GM19395 (cell line): ENCODE results near the gene ZNF507.

ENCODE experiments used
- ATAC-seq: cut with Tn5 transposase; IDR thresholded peaks from one replicate; pipeline ENCODE4 v1.9.1; 2021; ENCODE audit warnings: mild to moderate bottlenecking, moderate library complexity; ENCODE audit not compliant: unreplicated experiment

ZNF507 gene

GRCh38 chr19:32345261-32346207 is at the start of gene ZNF507:
Gene ZNF507 (plus strand): TSS chr19:32345610. CDS start chr19:32352831, 7,221 bp downstream.
- peak; percentile 85 for ATAC-seq

- no peak for ATAC-seq
Observed at GRCh38 chr19:32296694-32297093, 48.7 kb upstream of the ZNF507 start.

GRCh38 chr19:32302778-32303177 is 42.6 kb upstream of the ZNF507 start:
- ATAC-seq = no peak

- no peak for ATAC-seq
Observed at GRCh38 chr19:32303193-32303592, 42.2 kb upstream of the ZNF507 start.

- ATAC-seq = no peak
Observed at GRCh38 chr19:32307591-32307990, 37.8 kb upstream of the ZNF507 start.

- ATAC-seq = no peak
Observed at GRCh38 chr19:32308431-32309077, 36.9 kb upstream of the ZNF507 start.

- no peak for ATAC-seq
Observed at GRCh38 chr19:32309711-32310390, 35.6 kb upstream of the ZNF507 start.

GRCh38 chr19:32311371-32311770 is 34.0 kb upstream of the ZNF507 start:
- ATAC-seq = no peak

- ATAC-seq = no peak
Observed at GRCh38 chr19:32313569-32314265, 31.7 kb upstream of the ZNF507 start.

GRCh38 chr19:32316034-32316433 is 29.4 kb upstream of the ZNF507 start:
- no peak for ATAC-seq

- ATAC-seq = no peak
Observed at GRCh38 chr19:32317086-32317485, 28.3 kb upstream of the ZNF507 start.

- ATAC-seq = no peak
Observed at GRCh38 chr19:32318884-32319520, 26.4 kb upstream of the ZNF507 start.

- no peak for ATAC-seq
Observed at GRCh38 chr19:32322541-32322940, 22.9 kb upstream of the ZNF507 start.

- ATAC-seq = no peak
Observed at GRCh38 chr19:32324631-32325285, 20.7 kb upstream of the ZNF507 start.

GRCh38 chr19:32330213-32330857 is 15.1 kb upstream of the ZNF507 start:
- no peak for ATAC-seq

- no peak for ATAC-seq
Observed at GRCh38 chr19:32333227-32333626, 12.2 kb upstream of the ZNF507 start.

- no peak for ATAC-seq
Observed at GRCh38 chr19:32336259-32337083, 8.9 kb upstream of the ZNF507 start.

GRCh38 chr19:32337084-32337808 is 8.2 kb upstream of the ZNF507 start:
- no peak for ATAC-seq
